Measurements from ENCODE around the gene OOEP.

The OOEP gene

GRCh38 chr6:73369157-73369556 is 540 bp downstream of the OOEP start:
- TF ChIP-seq ESRRG (CRISPR knock-in tag; IDR thresholded peaks at IDR 0.05), result no peak
- no peak for TF ChIP-seq POU6F1 (CRISPR knock-in tag; IDR thresholded peaks at IDR 0.05; ENCODE audit: borderline replicate concordance, low read depth)
- no peak for TF ChIP-seq OSR1 (CRISPR knock-in tag; IDR thresholded peaks at IDR 0.05)
- TF ChIP-seq ZNF70 (CRISPR knock-in tag; IDR thresholded peaks at IDR 0.05), result no peak
- no peak for TF ChIP-seq ZC3H10 (CRISPR knock-in tag; IDR thresholded peaks at IDR 0.05)
- TF ChIP-seq CSDC2 (CRISPR knock-in tag; IDR thresholded peaks at IDR 0.05), result no peak
- TF ChIP-seq GLIS3 (CRISPR knock-in tag; IDR thresholded peaks at IDR 0.05), result no peak
- TF ChIP-seq CSRNP3 (CRISPR knock-in tag; IDR thresholded peaks at IDR 0.05), result no peak
- TF ChIP-seq ZFP30 (CRISPR knock-in tag; IDR thresholded peaks at IDR 0.05), result no peak
- TF ChIP-seq ISL1 (CRISPR knock-in tag; IDR thresholded peaks at IDR 0.05), result no peak
- no peak for TF ChIP-seq CREB5 (CRISPR knock-in tag; IDR thresholded peaks at IDR 0.05; ENCODE audit: low read depth)
- no peak for TF ChIP-seq PPARA (CRISPR knock-in tag; IDR thresholded peaks at IDR 0.05; ENCODE audit: borderline replicate concordance)
- no peak for TF ChIP-seq RARB (CRISPR knock-in tag; IDR thresholded peaks at IDR 0.05)
- TF ChIP-seq ZNF565 (CRISPR knock-in tag; conservative IDR thresholded peaks at IDR 0.05; ENCODE audit: low read depth), result no peak
- no peak for TF ChIP-seq TCF4 (CRISPR knock-in tag; IDR thresholded peaks at IDR 0.05; ENCODE audit: borderline replicate concordance)
- no peak for TF ChIP-seq ARNTL (CRISPR knock-in tag; IDR thresholded peaks at IDR 0.05; ENCODE audit: borderline replicate concordance, low read depth)
- no peak for TF ChIP-seq SNAI2 (CRISPR knock-in tag; IDR thresholded peaks at IDR 0.05)
- no peak for ATAC-seq

- no peak for ATAC-seq
- TF ChIP-seq ZNF8 (CRISPR knock-in tag; IDR thresholded peaks at IDR 0.05), result no peak
- no peak for TF ChIP-seq POU6F1 (CRISPR knock-in tag; IDR thresholded peaks at IDR 0.05; ENCODE audit: borderline replicate concordance, low read depth)
Observed at GRCh38 chr6:73368675-73369074, 1.0 kb downstream of the OOEP start.

GRCh38 chr6:73367761-73368355 is 1.8 kb downstream of the OOEP start:
- TF ChIP-seq GLIS3 (CRISPR knock-in tag; IDR thresholded peaks at IDR 0.05) (no peak), CSRNP3 (CRISPR knock-in tag; IDR thresholded peaks at IDR 0.05) (no peak), ISL1 (CRISPR knock-in tag; IDR thresholded peaks at IDR 0.05) (no peak), POU6F1 (CRISPR knock-in tag; IDR thresholded peaks at IDR 0.05; ENCODE audit: borderline replicate concordance, low read depth) (no peak), ZFP30 (CRISPR knock-in tag; IDR thresholded peaks at IDR 0.05) (no peak), PPARA (CRISPR knock-in tag; IDR thresholded peaks at IDR 0.05; ENCODE audit: borderline replicate concordance) (no peak), RARB (CRISPR knock-in tag; IDR thresholded peaks at IDR 0.05) (no peak), ESRRG (CRISPR knock-in tag; IDR thresholded peaks at IDR 0.05) (no peak), ARNTL (CRISPR knock-in tag; IDR thresholded peaks at IDR 0.05; ENCODE audit: borderline replicate concordance, low read depth) (no peak), ZFP3 (CRISPR knock-in tag; IDR thresholded peaks at IDR 0.05) (no peak), TOX (CRISPR knock-in tag; IDR thresholded peaks at IDR 0.05; ENCODE audit: borderline replicate concordance) (no peak), ZNF565 (CRISPR knock-in tag; conservative IDR thresholded peaks at IDR 0.05; ENCODE audit: low read depth) (no peak), ZNF70 (CRISPR knock-in tag; IDR thresholded peaks at IDR 0.05) (no peak), OSR1 (CRISPR knock-in tag; IDR thresholded peaks at IDR 0.05) (no peak), BACH2 (CRISPR knock-in tag; IDR thresholded peaks at IDR 0.05; ENCODE audit: borderline replicate concordance) (no peak), CREB5 (CRISPR knock-in tag; IDR thresholded peaks at IDR 0.05; ENCODE audit: low read depth) (no peak), TSHZ2 (CRISPR knock-in tag; IDR thresholded peaks at IDR 0.05) (no peak), SNAI2 (CRISPR knock-in tag; IDR thresholded peaks at IDR 0.05) (no peak), CSDC2 (CRISPR knock-in tag; IDR thresholded peaks at IDR 0.05) (no peak)
- no peak for ATAC-seq

Data from SK-N-SH treated with all-trans-retinoic acid at 6 μM for 48 hours (cell line).